ENCODE data around the gene EMC8.

- TF ChIP-seq CTCF (IDR thresholded peaks at IDR 0.05) = no peak
- no peak for TF ChIP-seq EP300 (IDR thresholded peaks at IDR 0.05)
- TF ChIP-seq POLR2A (IDR thresholded peaks at IDR 0.05) = no peak
These were observed 63.4 kb downstream of the EMC8 start for GRCh38 chr16:85735946-85736345.

Measured in stomach (tissue), 4 donors.